Choroid plexus epithelial cell (primary cell): ENCODE measurements around the gene ZBTB32.

Experiments
- DNase-seq: peaks from one replicate; pipeline ENCODE4 v3.0.0-alpha.2; 2010; ENCODE audit warnings: low read depth
- H3K4me3 ChIP-seq: 2 replicates; pipeline ENCODE4 v1.5.1; 2011; ENCODE audit warnings: low read depth, mild to moderate bottlenecking, control low read depth, low read length, moderate library complexity
- CTCF ChIP-seq: conservative IDR thresholded peaks from 2 replicates; pipeline ENCODE4 v1.5.1; 2011; ENCODE audit warnings: low read depth, mild to moderate bottlenecking, control low read depth, inconsistent platforms, low read length, moderate library complexity

ZBTB32 gene

DNA sequence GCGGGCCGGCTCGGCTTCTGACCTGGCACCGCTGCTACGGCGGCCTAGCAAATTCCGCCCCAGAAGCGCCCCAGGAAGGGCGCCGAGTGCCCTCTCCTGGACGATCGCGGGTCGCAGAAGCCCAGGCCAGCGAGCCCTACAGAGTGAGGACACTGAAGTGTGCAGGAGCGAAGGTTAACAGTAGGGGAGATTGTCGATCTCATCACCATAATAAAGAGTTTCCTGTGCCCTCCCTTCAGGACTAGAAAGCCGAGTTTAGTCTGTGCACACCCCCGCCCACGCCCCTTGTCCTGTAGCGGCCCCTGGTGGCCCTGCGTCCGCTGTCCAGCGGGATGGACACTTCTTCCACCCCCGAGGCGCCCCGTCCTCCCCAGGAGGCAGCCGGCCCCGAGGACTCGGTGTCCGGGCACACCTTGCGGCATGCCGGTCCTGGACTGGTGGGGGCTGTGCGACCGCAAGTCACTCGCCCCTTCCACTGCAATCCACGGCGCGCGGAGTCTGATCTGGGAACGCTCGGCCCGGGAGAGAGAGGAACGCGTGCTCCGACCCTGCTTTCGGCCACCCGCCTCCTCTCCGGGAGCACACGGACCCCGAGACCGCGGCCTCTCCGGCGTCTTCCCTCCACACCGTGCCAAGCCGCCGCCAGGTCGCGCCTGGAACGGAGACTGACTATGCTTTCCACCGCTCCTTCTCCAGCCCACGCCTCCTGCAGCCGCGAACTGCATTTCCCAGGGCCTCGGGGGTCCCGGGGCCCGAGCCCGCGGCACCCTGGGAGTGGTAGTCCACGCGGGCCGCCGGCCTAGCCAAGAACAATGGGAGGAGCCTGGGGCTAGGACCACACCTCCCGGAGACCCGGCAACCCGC is 12.7 kb downstream of the ZBTB32 start:
- peak; percentile 97 for DNase-seq
- peak overlapping the region; percentile 85 for H3K4me3 ChIP-seq
- peak; percentile 85 for TF ChIP-seq CTCF

DNA sequence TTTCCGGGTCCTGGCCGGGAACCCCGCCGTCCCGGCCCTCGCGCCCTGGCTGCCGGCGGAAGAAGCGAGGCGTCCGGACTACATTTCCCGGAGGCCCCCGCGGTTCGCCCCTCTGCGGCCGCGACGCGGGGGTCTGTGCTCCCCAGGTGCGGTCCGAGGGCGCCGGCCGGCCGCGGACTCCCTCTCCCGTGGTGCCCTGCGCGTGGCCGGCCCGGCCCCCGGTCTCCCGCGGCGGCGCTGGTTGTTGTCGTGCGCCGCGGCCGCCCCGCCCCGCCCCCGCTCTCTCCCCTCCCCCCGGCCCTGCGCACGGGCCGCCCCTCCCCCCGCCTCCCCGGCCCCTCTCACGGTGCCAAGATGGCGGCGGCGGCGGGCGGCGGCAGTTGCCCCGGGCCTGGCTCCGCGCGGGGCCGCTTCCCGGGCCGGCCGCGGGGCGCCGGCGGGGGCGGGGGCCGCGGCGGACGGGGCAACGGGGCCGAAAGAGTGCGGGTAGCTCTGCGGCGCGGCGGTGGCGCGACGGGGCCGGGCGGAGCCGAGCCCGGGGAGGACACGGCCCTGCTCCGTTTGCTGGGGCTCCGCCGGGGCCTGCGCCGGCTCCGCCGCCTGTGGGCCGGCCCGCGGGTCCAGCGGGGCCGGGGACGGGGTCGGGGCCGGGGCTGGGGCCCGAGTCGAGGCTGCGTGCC is 13.4 kb downstream of the ZBTB32 start, which contains the start of gene KMT2B:
KMT2B (plus strand) TSS at position 339 of the 680 bp plus-strand sequence; CDS start at position 355, 16 bp downstream.
- no peak for DNase-seq
- H3K4me3 ChIP-seq, result peak within 1 kb of the TSS; percentile 85
- no peak for TF ChIP-seq CTCF

GRCh38 chr19:35718345-35719041 is 14.1 kb downstream of the ZBTB32 start:
- TF ChIP-seq CTCF, result no peak
- DNase-seq, result peak; percentile 18
- peak overlapping the region; percentile 85 for H3K4me3 ChIP-seq

- TF ChIP-seq CTCF, result no peak
- no peak for DNase-seq
- H3K4me3 ChIP-seq, result peak overlapping the region; percentile 85
Measured at GRCh38 chr19:35719402-35720162, 15.2 kb downstream of the ZBTB32 start.

- no peak overlapping the region for H3K4me3 ChIP-seq
- DNase-seq, result no peak
- no peak for TF ChIP-seq CTCF
Measured at GRCh38 chr19:35720163-35720524, 15.8 kb downstream of the ZBTB32 start.

- DNase-seq, result no peak
- H3K4me3 ChIP-seq, result no peak overlapping the region
- no peak for TF ChIP-seq CTCF
Measured at GRCh38 chr19:35720648-35721047, 16.3 kb downstream of the ZBTB32 start.
